Stimulated activated CD8-positive, alpha-beta memory T cell treated with anti-CD3 and anti-CD28 coated beads, Interleukin-12 subunit alpha, Interleukin-12 subunit beta, amount 100 ng/mL, for 24 hours (primary cell): ENCODE results near the gene HIF3A.
"Not testable (repeated sequence)": the region's sequence is repeated elsewhere in the genome, so short reads cannot be mapped to it uniquely, and the experiment has no call there.

Source experiments
- DNase-seq: peaks from one replicate; pipeline ENCODE4 v3.0.0-alpha.2; 2020; ENCODE audit errors: extremely low read depth

The HIF3A gene

DNA sequence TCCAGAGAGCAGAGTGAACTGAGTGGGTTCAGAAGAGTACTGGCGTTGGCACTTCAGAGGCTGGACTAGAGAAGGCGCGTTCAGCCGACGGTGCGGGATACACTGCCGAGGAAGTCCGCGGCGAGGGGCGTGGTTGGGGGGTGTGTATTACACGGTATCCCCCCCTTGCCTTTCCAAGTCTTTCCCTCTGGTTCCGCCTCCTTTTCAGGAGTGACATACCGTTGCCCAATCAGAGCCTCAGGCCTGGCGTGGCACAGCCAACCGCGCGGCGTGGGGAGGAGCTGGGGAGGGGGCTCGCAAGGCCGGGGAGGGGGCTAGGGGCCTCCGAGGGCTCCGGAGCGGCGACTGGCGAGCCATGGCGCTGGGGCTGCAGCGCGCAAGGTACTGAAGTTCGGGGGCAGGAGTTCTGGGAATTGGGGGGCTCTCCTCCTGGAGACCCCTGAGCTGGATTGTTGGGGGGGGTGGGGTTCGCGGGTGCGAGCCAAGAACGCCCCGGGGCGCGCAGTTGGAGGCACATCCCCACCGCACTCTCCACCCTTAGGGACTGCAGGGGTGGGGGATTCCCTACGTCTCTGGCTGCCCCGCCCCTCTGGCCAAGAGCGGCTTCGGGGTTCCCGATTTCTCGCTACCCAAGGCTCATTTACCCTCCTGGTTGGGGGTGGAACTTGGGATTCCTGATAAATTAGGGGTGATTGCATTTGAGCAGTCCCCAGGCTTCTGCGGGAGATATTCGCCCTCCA is at the start of gene HIF3A:
HIF3A (plus strand) TSS at position 321 of the 740 bp plus-strand sequence; CDS start at position 356, 35 bp downstream.
- DNase-seq, result no peak

GRCh38 chr19:46250076-46250735 is 46.6 kb upstream of the HIF3A start:
- DNase-seq, result no peak

DNA sequence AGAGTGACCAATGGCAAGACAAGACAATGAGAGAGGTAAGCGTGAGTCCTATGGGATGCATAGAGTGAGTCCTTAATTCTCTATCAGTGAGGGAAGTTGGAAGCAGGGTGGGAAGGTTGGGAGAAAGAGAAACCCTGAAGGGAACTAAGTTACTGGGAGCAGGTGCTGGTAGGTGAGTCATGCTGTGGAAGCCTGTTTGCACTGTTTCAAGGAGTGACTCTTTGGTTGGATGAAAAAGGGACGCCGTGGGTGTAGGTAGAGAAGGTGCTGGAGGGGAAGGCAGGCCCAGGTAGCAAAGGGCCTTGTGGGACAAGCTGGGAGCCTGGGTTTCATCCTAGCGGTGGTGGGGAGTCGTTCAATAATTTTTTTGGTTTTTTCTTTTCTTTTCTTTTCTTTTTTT is 45.4 kb upstream of the HIF3A start:
- no peak for DNase-seq

- no peak for DNase-seq
Observed at GRCh38 chr19:46254776-46255175, 42.1 kb upstream of the HIF3A start.

DNA sequence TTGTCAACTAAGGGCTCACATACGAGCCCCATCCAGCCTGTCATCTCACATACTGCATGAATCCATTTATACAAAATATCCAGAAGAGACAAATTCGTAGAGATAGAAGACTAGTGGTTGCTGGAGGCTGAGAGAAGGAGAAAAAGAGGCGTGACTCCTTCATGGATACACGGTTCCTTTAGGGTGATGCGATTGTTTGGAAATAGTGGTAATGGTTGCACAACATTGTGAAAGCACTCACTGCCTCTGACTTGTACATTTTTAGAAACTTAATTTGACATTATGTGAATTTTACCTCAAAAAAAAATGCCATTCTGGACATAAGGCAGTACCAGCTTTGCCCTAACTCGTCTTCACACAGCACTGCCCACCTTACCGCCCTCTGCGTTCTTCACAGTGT is 40.0 kb upstream of the HIF3A start:
- no peak for DNase-seq

GRCh38 chr19:46261501-46261900 is 35.3 kb upstream of the HIF3A start:
- not testable (repeated sequence) for DNase-seq

GRCh38 chr19:46262684-46263296 is 34.1 kb upstream of the HIF3A start:
- peak; percentile 45 for DNase-seq

DNA sequence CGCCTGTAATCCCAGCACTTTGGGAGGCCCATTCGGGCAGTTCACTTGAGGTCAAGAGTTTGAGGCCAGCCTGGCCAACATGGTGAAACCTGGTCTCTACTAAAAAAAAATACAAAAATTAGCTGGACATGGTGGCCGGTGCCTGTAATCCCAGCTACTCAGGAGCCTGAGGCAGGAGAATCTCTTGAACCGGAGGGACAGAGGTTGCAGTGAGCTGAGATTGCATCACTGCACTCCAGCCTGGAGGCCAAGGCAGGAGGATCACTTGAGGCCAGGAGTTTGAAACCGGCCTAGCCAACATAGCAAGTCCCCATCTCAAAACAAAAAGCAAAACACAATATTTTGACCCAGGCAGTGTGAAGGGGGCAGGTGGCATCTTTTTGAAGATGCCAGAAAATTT is 32.0 kb upstream of the HIF3A start:
- DNase-seq, result not testable (repeated sequence)

- peak; percentile 14 for DNase-seq
Observed at GRCh38 chr19:46265217-46265828, 31.5 kb upstream of the HIF3A start.

- DNase-seq, result no peak
Observed at GRCh38 chr19:46269101-46269500, 27.7 kb upstream of the HIF3A start.

DNA sequence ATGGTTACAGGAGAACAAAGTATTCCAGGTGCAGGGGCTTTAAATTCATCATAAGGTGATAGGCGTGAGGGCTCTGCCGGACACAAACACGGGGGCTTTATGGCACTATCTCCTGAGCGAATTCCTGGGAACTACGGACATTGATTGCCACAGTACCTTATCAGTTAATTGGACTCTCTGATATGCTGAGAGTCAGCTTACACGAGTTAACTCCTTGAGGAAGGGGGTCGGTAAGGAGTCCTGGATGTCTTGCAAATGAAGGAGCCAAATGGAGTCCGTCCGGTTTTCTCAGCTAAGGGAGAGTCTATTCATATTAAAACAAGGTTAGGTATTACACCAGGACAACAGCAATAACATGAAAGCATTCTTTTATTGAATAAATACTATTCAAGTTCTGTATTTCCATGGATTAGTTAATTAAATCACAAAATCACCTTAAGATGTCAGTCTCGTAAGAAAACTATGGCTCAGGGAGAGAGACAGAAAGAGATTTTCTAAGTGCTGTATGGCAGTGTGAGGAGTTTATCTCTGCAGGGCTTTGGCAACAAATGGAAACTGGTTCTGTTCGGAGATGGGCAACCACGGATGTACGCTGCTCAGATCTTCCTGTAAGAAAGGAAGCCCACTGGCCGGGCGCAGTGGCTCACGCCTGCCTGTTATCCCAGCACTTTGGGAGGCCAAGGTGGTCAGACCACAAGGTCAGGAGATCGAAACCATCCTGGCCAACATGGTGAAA is 26.2 kb upstream of the HIF3A start:
- no peak for DNase-seq

- no peak for DNase-seq
Observed at GRCh38 chr19:46271481-46272197, 25.2 kb upstream of the HIF3A start.

- DNase-seq, result not testable (repeated sequence)
Observed at GRCh38 chr19:46273931-46274330, 22.9 kb upstream of the HIF3A start.

- DNase-seq, result no peak
Observed at GRCh38 chr19:46279177-46279576, 17.7 kb upstream of the HIF3A start.

- DNase-seq, result no peak
Observed at GRCh38 chr19:46283771-46284170, 13.1 kb upstream of the HIF3A start.

DNA sequence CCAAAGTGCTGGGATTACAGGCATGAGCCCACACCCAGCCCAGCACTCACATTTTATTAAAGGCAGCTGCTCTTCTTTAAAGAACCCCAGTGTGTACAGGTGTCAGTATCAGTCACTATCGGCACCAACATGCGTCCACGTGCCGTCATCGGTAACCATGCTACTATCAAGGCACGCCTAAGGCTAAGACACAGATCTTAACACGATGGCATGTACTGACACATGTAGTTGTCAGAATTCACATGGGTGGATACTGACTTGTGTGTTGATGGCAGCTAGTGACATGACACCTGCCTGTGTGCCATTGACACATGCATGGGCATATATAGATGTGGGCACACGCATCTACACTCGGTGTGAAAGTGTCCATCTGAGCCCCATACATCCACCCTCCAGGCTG is 12.2 kb upstream of the HIF3A start:
- no peak for DNase-seq

- no peak for DNase-seq
Observed at GRCh38 chr19:46287585-46287984, 9.3 kb upstream of the HIF3A start.

DNA sequence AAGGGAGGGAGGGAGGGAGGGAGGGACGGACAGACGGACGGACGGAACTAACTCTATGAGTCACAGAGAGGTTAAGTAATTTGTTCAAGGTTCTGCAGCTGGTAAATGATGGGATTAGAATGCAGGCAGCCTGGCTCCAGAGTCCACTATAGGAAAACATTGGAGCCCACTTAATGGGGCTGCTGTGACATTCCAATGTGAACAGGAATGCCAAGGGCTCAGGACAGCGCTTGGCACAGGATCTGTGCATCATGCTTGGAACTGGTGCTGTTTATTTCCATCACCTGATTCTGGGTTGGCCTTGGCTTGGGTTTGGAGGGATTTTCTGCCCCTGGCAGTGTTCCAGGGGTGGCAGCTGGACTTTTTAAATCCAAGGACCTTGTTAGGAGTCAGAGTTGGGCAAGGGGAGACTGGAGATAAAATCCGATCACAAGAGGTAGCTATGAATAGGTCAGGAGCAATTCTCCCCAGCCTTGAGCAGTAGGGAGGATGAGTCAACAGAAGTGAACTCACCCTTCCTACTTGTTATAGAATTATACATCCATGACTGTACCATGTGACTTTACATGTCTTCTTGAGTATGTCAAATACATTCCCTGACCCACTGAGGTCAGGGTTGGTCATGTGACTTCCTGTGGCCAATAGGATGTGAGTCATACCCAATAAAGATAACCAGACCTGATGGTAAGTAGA is 7.8 kb upstream of the HIF3A start:
- no peak for DNase-seq

GRCh38 chr19:46289724-46290619 is 6.9 kb upstream of the HIF3A start:
- no peak for DNase-seq

- no peak for DNase-seq
Observed at GRCh38 chr19:46291829-46292228, 5.0 kb upstream of the HIF3A start.
